HG02798 (cell line): Measurements from ENCODE around the gene DAGLB.

Experiments
- ATAC-seq: cut with Tn5 transposase; IDR thresholded peaks from one replicate; pipeline ENCODE4 v1.9.1; 2021; ENCODE audit warnings: mild to moderate bottlenecking; ENCODE audit not compliant: unreplicated experiment, poor library complexity

The DAGLB gene

DNA sequence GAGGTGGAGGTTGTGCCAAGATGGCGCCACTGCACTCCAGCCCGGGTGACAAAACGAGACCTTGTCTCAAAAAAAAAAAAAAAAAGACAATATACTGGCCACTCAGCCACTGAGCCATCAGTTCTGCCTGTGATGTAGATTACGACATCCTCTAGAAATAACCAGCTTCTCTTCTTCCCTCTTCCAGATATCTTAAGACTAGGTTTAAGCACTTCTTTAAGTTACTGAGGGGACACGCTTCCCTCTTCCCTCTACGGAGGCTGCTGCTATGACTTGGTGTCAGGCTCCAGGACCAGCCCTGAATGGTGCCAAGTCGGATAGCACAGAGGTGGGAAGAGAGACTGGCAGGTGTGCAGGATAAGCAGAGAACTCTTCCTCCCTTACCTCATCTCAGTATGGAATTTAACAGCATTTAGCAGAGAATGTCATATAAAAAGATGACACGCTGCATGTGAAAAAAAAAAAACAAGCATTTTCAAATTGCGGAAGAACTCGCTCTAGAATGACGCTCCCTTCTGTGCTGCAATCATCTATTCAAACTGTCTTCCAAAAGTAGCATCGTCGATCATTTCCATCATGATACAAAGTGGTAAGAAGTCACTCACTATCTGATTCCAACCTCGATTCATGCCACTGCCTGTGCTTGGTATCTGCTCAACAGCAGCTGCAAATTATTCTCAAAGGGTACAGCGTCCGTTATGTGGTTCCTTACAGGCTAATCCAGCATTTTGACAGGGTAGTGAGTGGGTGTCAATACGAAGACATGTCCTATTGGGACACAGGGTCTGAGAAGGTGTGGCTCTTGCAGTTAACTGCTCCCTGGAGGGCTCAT lies 13.8 kb downstream of the DAGLB start:
- no peak for ATAC-seq

- no peak for ATAC-seq
These were observed 15.0 kb downstream of the DAGLB start for GRCh38 chr7:6432781-6433180.

DNA sequence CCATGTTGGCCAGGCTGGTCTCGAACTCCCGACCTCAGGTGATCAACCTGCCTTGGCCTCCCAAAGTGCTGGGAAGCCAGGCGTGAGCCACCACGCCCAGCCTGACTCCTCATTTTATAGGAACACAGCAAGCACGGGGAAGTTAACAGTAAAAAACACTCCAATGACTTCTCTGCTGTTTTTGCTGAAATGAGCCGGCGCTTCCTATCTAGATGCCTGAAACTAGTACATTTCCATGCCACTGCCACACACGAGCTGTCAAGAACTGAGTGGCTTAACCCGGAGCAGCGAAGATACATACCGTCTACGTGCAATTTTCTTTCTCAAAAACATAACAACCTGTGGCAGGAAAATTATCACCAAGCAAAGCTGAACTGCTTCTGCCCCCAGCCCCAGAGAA lies 16.8 kb downstream of the DAGLB start:
- ATAC-seq: no peak

DNA sequence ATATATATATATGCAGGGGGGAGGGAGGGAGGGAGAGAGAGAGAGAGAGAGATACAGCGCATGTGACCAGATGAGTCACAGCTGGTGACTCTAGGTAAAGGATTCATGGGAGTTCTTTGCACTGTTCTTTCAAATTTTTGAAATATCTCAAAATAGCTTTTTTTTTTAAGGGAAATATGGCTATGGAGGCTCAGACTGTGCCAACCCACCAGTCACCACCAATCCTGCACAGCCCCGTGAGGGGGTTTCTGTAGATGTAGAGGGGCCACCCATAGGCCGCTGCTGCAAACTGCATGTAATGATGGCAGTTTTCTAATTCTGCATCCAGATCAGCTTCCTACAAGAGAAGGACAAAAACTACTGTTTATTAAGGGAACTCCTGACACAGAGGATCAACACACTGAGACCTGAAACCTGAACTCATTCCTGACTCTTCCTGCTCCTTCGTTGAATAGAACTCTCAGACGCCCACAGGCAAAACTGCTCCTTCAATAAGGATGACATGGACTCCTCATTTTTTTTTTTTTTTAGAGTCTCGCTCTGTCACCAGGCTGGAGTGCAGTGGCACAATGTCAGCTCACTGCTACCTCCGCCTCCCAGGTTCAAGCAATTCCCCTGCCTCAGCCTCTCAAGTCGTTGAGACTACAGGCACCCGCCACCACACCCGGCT lies 17.3 kb downstream of the DAGLB start:
- no peak for ATAC-seq

DNA sequence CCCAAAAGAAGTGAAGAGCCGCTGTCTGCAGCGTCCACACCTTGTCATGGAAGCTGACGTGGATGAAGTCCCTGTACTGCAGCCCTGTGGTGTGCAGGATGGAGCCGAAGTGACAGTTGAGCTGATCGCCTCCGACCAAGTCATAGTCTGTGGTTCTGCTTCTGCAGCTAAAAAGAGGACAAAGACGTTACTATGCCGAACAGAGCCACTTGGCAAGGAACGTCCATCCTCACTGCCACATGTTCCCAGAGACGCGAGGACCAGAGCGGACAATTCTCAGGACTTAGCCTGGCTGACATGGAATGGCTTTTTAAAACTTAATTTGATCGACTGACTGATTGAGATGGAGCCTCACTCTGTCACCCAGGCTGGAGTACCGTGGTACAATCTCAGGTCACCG lies 21.8 kb downstream of the DAGLB start:
- ATAC-seq: no peak

- no peak for ATAC-seq
These were observed 23.6 kb downstream of the DAGLB start for GRCh38 chr7:6423942-6424701.

GRCh38 chr7:6422926-6423632 lies 24.7 kb downstream of the DAGLB start:
- no peak for ATAC-seq

GRCh38 chr7:6422095-6422494 lies 25.7 kb downstream of the DAGLB start:
- ATAC-seq: no peak

DNA sequence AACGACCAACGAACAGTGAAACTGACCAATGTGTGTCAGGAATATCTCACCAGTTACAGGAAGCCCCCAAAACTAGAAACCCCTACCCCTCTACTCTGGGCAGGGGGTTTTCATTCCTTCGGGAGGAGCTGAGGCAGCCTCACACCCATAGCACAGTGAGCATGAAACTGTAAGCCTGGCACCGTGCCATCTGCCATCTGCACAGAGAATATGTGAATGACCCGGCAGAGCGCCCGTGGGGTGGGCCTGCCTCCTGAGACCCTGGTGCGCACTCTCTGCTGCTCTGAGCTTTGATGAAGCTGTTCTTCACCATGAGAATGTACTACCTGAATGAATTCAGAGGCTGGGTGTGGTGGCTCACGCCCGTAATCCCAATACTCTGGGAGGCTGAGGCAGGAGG lies 27.1 kb downstream of the DAGLB start:
- no peak for ATAC-seq

- no peak for ATAC-seq
These were observed 28.4 kb downstream of the DAGLB start for GRCh38 chr7:6419310-6419773.

GRCh38 chr7:6417408-6417807 lies 30.3 kb downstream of the DAGLB start:
- no peak for ATAC-seq

DNA sequence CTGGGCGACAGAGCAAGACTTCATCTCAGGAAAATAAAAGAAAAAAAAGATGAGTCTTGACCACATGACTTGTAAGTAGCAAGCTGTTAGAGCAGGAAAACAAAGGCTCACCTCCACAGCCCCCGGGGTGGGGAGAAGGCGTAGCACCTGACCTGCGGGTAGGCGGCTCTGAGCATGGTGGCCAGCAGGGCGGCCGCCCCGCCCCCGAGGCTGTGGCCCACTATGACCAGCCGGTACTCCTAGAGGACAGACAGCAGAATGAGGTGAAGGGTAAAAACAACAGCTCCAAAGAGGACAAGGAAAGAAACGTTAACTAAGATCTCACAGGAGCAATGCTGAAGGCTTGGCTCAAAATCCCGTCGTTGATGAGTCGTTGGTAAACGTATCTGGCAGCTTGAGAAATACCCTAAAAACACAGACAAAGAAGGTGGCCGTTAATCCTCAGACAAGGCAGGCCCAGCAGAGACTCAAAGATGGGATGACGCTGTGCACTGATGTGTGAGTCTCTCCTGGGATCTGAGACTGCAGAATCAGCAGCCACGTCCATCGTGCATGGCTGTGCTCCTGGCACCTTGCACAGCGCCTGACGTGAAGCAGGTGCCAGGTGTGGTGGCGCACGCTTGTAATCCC lies 31.1 kb downstream of the DAGLB start:
- no peak for ATAC-seq

DNA sequence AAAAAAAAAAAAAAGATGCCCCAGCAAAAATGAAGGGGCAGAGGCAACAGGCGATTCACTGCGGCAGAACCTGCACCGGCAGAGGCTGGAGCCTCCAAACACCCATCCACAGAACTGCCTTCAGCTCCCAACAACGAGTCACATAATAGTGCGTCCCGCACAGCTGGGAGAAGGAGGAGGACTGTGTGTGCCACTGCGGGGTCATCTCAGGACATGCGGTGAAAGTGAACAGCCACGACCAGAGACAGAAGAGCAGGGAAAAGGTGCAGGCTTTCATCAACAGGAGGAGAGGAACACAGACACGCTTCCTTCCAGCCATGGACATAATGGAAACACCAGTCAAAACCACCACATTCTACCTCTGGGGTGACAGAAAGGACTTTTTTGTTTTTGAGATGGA lies 34.1 kb downstream of the DAGLB start:
- ATAC-seq: no peak

GRCh38 chr7:6409944-6410693 lies 37.6 kb downstream of the DAGLB start:
- ATAC-seq: no peak

DNA sequence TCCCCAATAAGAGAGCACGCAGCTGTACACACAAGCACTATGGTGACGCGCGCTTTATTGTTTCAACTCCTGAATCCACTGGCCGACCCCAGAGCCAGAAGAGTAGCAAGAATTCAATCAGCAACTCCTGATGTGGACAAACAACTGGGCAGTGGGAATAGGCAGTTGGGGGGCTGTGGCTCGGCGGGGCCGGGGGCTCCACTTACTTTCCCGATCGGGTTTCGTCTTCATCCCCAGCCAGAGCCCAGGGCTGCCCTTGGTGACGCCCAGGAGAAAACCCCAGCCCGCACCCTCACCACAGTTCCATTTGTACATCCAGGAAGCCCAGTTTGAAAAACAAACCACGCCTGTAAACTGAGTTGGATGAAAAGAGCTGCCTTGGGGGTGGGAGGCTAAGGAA lies 38.7 kb downstream of the DAGLB start:
- no peak for ATAC-seq

GRCh38 chr7:6407434-6407833 lies 40.3 kb downstream of the DAGLB start:
- no peak for ATAC-seq

DNA sequence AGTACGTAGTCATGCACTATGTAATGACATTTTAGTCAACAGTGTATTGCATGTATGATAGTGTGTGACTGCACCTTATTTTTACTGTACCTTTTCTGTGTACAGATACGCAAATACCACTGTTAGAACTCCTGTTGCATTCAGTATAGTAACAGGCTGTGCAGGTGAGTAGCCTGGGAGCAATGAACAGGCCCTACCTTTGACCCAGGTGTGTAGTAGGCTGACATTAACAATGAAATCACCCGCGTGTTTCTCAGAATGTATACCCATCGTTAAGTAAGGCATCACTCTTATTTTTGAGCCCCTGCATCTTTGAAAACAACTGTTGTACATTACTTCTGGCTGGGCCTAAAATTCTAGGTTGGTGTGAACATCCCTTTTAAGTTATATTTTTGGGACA lies 41.6 kb downstream of the DAGLB start:
- ATAC-seq: no peak

GRCh38 chr7:6403907-6404306 lies 43.8 kb downstream of the DAGLB start:
- ATAC-seq: no peak

- no peak for ATAC-seq
These were observed 45.0 kb downstream of the DAGLB start for GRCh38 chr7:6402741-6403140.
